ENCODE results near the gene PDIK1L.

The PDIK1L gene

DNA sequence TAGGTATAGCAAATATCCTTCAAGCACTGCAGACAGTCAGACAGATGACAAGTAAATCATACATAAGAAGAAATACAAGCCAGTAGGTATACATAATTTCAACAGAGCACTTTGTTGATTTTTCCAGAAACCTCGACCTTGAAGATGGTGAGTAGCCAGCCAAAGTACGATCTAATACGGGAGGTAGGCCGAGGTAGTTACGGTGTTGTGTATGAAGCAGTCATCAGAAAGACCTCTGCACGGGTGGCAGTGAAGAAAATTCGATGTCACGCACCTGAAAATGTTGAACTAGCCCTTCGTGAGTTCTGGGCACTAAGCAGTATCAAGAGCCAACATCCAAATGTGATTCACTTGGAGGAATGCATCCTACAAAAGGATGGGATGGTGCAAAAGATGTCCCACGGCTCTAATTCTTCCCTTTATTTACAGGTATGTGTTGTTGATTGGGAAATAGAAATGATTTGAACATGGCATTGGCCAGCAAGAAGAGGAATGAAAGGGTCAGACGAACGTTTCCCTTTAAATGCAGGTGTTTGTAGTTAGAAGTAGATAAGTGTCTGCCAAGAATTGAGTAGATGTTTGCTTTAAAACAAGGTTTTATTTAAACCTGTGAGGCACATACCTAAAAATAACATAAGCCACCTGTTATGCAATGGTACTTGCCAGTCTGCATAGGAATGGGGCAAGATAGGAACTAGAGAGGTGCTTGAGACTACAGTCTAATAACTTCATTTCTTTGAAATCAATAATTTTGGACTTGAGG, 2.7 kb downstream of the PDIK1L start:
- TF ChIP-seq, protein P1, sequence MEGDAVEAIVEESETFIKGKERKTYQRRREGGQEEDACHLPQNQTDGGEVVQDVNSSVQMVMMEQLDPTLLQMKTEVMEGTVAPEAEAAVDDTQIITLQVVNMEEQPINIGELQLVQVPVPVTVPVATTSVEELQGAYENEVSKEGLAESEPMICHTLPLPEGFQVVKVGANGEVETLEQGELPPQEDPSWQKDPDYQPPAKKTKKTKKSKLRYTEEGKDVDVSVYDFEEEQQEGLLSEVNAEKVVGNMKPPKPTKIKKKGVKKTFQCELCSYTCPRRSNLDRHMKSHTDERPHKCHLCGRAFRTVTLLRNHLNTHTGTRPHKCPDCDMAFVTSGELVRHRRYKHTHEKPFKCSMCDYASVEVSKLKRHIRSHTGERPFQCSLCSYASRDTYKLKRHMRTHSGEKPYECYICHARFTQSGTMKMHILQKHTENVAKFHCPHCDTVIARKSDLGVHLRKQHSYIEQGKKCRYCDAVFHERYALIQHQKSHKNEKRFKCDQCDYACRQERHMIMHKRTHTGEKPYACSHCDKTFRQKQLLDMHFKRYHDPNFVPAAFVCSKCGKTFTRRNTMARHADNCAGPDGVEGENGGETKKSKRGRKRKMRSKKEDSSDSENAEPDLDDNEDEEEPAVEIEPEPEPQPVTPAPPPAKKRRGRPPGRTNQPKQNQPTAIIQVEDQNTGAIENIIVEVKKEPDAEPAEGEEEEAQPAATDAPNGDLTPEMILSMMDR (IDR thresholded peaks at IDR 0.05; ENCODE audit: extremely low read depth, missing control alignments) = no peak
- DNase-seq (ENCODE audit: low spot score) = no peak

DNA sequence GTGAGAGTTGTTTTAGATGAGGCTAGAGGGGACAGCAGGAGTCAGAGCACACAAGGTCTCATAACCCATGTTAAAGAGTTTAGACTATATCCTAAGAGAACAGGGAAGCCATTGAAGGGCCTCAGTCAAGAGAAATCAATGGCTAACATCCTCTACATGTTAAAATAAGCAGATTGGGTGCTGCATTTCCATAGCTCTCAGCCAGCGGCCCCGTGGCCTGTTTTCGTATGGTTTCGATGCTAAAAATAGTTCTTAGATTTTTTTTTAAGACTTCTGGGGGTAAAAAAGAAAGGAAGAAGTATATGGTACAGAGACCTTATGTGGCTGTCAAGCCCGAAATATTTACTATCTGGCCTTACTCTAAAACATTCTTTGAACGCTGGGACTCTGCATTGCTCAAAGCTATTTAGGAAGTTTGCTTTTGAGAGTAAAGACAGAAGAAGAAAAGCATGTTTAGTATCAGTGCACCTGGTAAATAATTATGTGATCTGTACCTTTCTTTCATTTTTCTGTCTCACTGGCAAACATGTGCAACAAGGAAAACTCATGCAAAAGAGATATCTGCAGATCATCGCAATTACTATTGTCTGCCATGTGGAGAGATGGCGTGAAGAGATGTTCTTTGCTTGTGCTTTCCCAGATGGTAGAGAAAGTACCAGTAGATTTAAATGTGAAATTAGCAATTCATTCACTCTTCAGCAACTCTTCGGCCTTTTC, 8.4 kb downstream of the PDIK1L start:
- DNase-seq (ENCODE audit: low spot score) = peak; percentile 37
- TF ChIP-seq, protein P1 (IDR thresholded peaks at IDR 0.05; ENCODE audit: extremely low read depth, missing control alignments) = no peak

DNA sequence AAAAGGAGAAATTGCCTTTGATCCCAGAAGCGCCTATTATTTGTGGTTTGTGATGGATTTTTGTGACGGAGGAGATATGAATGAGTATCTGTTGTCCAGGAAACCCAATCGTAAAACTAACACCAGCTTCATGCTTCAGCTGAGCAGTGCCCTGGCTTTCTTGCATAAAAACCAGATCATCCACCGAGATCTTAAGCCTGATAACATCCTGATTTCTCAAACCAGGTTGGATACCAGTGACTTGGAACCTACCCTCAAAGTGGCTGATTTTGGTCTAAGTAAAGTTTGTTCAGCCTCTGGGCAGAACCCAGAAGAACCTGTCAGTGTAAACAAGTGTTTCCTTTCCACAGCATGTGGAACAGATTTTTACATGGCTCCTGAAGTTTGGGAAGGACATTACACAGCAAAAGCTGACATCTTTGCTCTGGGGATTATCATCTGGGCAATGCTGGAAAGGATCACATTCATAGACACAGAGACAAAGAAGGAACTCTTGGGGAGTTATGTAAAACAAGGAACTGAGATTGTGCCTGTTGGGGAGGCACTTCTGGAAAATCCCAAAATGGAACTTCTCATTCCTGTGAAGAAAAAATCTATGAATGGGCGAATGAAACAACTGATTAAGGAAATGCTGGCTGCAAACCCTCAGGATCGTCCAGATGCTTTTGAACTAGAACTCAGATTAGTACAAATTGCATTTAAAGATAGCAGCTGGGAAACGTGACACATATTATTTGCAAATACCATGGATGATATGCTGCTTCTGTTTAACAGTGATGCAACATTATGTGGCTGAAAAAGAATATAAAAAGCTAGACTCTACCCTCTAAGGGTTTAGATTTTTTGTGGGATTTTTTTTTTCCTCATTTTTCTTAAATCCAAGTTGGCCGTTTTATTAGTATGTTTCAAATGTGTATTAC, 10.5 kb downstream of the PDIK1L start:
- no peak for DNase-seq (ENCODE audit: low spot score)
- TF ChIP-seq, protein P1 (IDR thresholded peaks at IDR 0.05; ENCODE audit: extremely low read depth, missing control alignments) = no peak

GRCh38 chr1:26122988-26123973, 11.7 kb downstream of the PDIK1L start:
- TF ChIP-seq, protein P1 (IDR thresholded peaks at IDR 0.05; ENCODE audit: extremely low read depth, missing control alignments) = no peak
- DNase-seq (ENCODE audit: low spot score) = no peak

- TF ChIP-seq, protein P1 (IDR thresholded peaks at IDR 0.05; ENCODE audit: extremely low read depth, missing control alignments) = no peak
- DNase-seq (ENCODE audit: low spot score) = no peak
Observed at GRCh38 chr1:26124418-26125331, 13.1 kb downstream of the PDIK1L start.

DNA sequence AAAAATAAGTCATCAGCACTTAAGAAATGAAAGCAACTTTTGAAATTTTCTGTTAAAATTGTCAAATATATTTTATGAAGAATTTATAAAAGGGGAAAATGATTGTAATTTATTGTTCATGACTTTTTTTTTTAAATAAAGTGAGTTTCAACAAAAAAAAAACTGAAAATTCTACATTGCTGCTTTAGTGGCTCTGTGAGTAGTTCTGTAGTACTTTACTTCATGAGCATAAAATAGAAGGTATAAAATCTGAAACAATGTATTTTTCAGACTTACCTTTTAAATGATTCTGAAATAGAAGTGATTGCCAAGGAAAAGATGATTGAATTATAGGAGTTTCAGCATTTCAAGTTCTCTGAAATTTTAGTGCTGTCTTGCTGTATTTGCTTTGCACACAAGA, 13.8 kb downstream of the PDIK1L start:
- DNase-seq (ENCODE audit: low spot score) = no peak
- TF ChIP-seq, protein P1 (IDR thresholded peaks at IDR 0.05; ENCODE audit: extremely low read depth, missing control alignments) = no peak

Data from GM20000 (cell line).